ENCODE measurements around the gene TCIRG1. TPM values are rescaled to one million over a fixed set of nuclear protein-coding genes. Genes with fewer than 3 reads are reported as not detected.

The TCIRG1 gene
- total RNA-seq, 1 experiment from 2014 or later = 51.1 TPM

- H3K9me3 Mint-ChIP-seq = no peaks in the 10 kb centered on the region
- ATAC-seq (no peak), DNase-seq (ENCODE audit: low spot score) (no peak)
- no peak overlapping the region for H3K4me3 Mint-ChIP-seq
- peaks cover 8% of the 10 kb centered on the region for H3K4me1 Mint-ChIP-seq
- POLR2A ChIA-PET = no interaction called here
- CTCF ChIA-PET = interaction anchor here (0.6 kb wide), 1 partner anchor 73 kb away, joined by 3 read pairs; no protein-coding TSS in a partner anchor
- H3K36me3 Mint-ChIP-seq = no peaks in the 10 kb centered on the region
- no peak overlapping the region for H3K27ac Mint-ChIP-seq
- TF ChIP-seq TP53 (CRISPR knock-in tag; IDR thresholded peaks at IDR 0.05) (no peak), E2F5 (CRISPR knock-in tag; IDR thresholded peaks at IDR 0.05) (no peak), GTF2I (CRISPR knock-in tag; conservative IDR thresholded peaks at IDR 0.05) (0 out of 2 replicates have a peak, but pooled peaks have one; percentile 26), ZNF219 (CRISPR knock-in tag; IDR thresholded peaks at IDR 0.05; ENCODE audit: borderline replicate concordance) (no peak), FOXP1 (CRISPR knock-in tag; IDR thresholded peaks at IDR 0.05; ENCODE audit: borderline replicate concordance) (no peak), SMAD4 (CRISPR knock-in tag; IDR thresholded peaks at IDR 0.05) (no peak), ESRRA (CRISPR knock-in tag; IDR thresholded peaks at IDR 0.05; ENCODE audit: borderline replicate concordance) (no peak)
- TF ChIP-seq, protein P1, sequence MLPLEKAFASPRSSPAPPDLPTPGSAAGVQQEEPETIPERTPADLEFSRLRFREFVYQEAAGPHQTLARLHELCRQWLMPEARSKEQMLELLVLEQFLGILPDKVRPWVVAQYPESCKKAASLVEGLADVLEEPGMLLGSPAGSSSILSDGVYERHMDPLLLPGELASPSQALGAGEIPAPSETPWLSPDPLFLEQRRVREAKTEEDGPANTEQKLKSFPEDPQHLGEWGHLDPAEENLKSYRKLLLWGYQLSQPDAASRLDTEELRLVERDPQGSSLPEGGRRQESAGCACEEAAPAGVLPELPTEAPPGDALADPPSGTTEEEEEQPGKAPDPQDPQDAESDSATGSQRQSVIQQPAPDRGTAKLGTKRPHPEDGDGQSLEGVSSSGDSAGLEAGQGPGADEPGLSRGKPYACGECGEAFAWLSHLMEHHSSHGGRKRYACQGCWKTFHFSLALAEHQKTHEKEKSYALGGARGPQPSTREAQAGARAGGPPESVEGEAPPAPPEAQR (CRISPR knock-in tag; IDR thresholded peaks at IDR 0.05) = no peak
- no peaks in the 10 kb centered on the region for H3K27me3 Mint-ChIP-seq (ENCODE audit: low read depth)
Observed at GRCh38 chr11:68016161-68016903, 22.5 kb upstream of the TCIRG1 start.

DNA sequence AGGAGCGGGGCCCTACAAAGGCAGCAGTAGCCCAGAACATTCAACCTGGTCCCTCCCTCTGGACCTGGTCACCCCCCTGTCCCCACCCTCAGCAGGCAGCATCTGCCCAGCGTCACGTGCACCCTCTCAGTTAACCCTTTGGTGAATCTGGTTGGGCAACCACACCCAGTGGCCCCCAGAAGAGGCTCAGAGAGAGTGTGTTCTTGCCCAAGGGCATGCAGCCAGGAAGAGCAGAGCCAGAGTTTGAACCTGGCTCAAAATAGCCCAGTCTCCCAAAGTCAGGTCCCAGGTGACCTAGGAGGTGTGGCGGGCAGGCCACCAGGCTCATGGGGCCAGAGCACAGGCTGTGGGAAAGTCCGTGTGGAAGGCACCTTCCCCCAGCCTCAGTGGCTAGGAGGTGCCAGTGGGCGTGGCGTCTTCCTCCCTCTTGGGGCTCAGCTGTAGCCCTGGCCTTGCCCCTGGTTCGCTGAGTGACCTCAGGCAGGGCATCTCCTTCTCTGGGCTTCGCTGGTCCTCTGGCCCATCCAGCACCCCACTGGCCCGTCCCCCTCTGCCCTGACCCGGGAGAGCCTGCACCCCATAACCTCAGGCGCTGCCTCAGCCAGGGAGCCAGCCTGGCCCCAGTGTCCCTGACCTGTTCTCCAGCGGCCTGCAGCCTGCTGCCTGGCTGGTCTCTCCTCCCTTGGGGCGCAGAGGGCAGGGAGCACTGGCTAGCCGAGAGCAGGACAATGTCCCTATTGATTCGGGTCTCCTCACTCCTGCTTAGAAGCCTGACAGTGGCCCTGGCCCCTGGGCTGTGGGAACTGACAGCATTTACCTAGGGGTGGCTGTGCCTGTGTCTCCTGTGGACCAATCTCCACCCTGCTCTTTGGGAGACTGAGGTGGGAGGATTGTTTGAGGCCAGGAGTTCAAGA lies 21.7 kb upstream of the TCIRG1 start:
- H3K4me3 Mint-ChIP-seq = no peak overlapping the region
- ATAC-seq = no peak
- CTCF ChIA-PET = interaction anchor here (0.6 kb wide), 1 partner anchor 73 kb away, joined by 3 read pairs; no protein-coding TSS in a partner anchor
- no peaks in the 10 kb centered on the region for H3K36me3 Mint-ChIP-seq
- no peak for DNase-seq (ENCODE audit: low spot score)
- no peak overlapping the region for H3K27ac Mint-ChIP-seq
- no peaks in the 10 kb centered on the region for H3K27me3 Mint-ChIP-seq (ENCODE audit: low read depth)
- TF ChIP-seq JAZF1 (CRISPR knock-in tag; IDR thresholded peaks at IDR 0.05) (no peak), NFE2L1 (CRISPR knock-in tag; IDR thresholded peaks at IDR 0.05) (no peak), ZNF671 (CRISPR knock-in tag; IDR thresholded peaks at IDR 0.05) (no peak), SMAD4 (CRISPR knock-in tag; IDR thresholded peaks at IDR 0.05) (no peak), JUN (CRISPR knock-in tag; IDR thresholded peaks at IDR 0.05) (no peak), CREB1 (CRISPR knock-in tag; IDR thresholded peaks at IDR 0.05) (no peak), ZNF396 (CRISPR knock-in tag; IDR thresholded peaks at IDR 0.05; ENCODE audit: borderline replicate concordance) (no peak)
- TF ChIP-seq, protein P2, sequence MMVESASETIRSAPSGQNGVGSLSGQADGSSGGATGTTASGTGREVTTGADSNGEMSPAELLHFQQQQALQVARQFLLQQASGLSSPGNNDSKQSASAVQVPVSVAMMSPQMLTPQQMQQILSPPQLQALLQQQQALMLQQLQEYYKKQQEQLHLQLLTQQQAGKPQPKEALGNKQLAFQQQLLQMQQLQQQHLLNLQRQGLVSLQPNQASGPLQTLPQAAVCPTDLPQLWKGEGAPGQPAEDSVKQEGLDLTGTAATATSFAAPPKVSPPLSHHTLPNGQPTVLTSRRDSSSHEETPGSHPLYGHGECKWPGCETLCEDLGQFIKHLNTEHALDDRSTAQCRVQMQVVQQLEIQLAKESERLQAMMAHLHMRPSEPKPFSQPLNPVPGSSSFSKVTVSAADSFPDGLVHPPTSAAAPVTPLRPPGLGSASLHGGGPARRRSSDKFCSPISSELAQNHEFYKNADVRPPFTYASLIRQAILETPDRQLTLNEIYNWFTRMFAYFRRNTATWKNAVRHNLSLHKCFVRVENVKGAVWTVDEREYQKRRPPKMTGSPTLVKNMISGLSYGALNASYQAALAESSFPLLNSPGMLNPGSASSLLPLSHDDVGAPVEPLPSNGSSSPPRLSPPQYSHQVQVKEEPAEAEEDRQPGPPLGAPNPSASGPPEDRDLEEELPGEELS (CRISPR knock-in tag; IDR thresholded peaks at IDR 0.05) = no peak
- TF ChIP-seq, protein P3, sequence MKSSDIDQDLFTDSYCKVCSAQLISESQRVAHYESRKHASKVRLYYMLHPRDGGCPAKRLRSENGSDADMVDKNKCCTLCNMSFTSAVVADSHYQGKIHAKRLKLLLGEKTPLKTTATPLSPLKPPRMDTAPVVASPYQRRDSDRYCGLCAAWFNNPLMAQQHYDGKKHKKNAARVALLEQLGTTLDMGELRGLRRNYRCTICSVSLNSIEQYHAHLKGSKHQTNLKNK (CRISPR knock-in tag; IDR thresholded peaks at IDR 0.05) = no peak
- POLR2A ChIA-PET = no interaction called here
- no peaks in the 10 kb centered on the region for H3K9me3 Mint-ChIP-seq
- peaks cover 8% of the 10 kb centered on the region for H3K4me1 Mint-ChIP-seq

All from WTC11 (cell line).